WTC11 (cell line): ENCODE results near the gene KIF19. TPM values are rescaled to one million over a fixed set of nuclear protein-coding genes. Genes with fewer than 3 reads are reported as not detected.
A peak's percentile ranks its signal among the peaks of the same experiment; 100 is the strongest.

ENCODE experiments used
- ATAC-seq: fragments of 200-7000 bp; cut with Tn5 transposase; 2 replicates; pipeline ENCODE4 v1.10.0; 2021; ENCODE audit warnings: mild to moderate bottlenecking, moderate library complexity
- CTCF ChIA-PET: fragments of 300-600 bp; sonication (Branson Sonifier 250); formaldehyde crosslinking; loops from one replicate; lab custom pipeline; 2021; ENCODE audit warnings: antibody characterized with exemption; lab: Charles Lee
- POLR2A ChIA-PET: fragments of 350-600 bp; sonication (Branson Sonifier 250); formaldehyde crosslinking; loops from one replicate; lab custom pipeline; 2021; ENCODE audit warnings: antibody characterized with exemption; lab: Charles Lee
- DNase-seq: peaks from one replicate; pipeline ENCODE4 v3.0.0; 2021; ENCODE audit warnings: low spot score
- H3K27ac Mint-ChIP-seq: 2 replicates; pipeline ENCODE4 v1.8.0; 2021; ENCODE audit warnings: mixed read lengths
- H3K27me3 Mint-ChIP-seq: 2 replicates; pipeline ENCODE4 v1.8.0; 2021; ENCODE audit warnings: low read depth, mild to moderate bottlenecking, moderate library complexity, mixed read lengths
- H3K36me3 Mint-ChIP-seq: 2 replicates; pipeline ENCODE4 v1.8.0; 2021; ENCODE audit warnings: mixed read lengths
- H3K4me1 Mint-ChIP-seq: 2 replicates; pipeline ENCODE4 v1.8.0; 2022; ENCODE audit warnings: mixed read lengths
- H3K4me3 Mint-ChIP-seq: 2 replicates; pipeline ENCODE4 v1.8.0; 2021; ENCODE audit warnings: mild to moderate bottlenecking, moderate library complexity, mixed read lengths
- H3K9me3 Mint-ChIP-seq: 2 replicates; pipeline ENCODE4 v1.8.0; 2021; ENCODE audit warnings: mixed read lengths
- CREM ChIP-seq: sonication (generic); formaldehyde crosslinking; IDR thresholded peaks from 2 replicates; pipeline ENCODE4 v1.8.1; 2022; ENCODE audit warnings: mild to moderate bottlenecking, missing genetic modification reagents, moderate library complexity
- CTCF ChIP-seq: fragments of 200-600 bp; IDR thresholded peaks from 2 replicates; pipeline ENCODE4 v1.8.0; 2022; ENCODE audit warnings: antibody characterized with exemption
- ESRRA ChIP-seq: sonication (generic); formaldehyde crosslinking; IDR thresholded peaks from 2 replicates; pipeline ENCODE4 v1.8.1; 2022; ENCODE audit warnings: mild to moderate bottlenecking, missing genetic modification reagents, borderline replicate concordance
- FOXJ3 ChIP-seq: sonication (generic); formaldehyde crosslinking; IDR thresholded peaks from 2 replicates; pipeline ENCODE4 v1.9.0; 2021; ENCODE audit warnings: missing genetic modification reagents, mild to moderate bottlenecking, borderline replicate concordance
- MAX ChIP-seq: sonication (generic); formaldehyde crosslinking; IDR thresholded peaks from 2 replicates; pipeline ENCODE4 v1.8.0; 2022; ENCODE audit warnings: mild to moderate bottlenecking, missing genetic modification reagents
- MYBL2 ChIP-seq: sonication (generic); formaldehyde crosslinking; IDR thresholded peaks from 2 replicates; pipeline ENCODE4 v1.8.1; 2023; ENCODE audit warnings: mild to moderate bottlenecking, moderate library complexity, missing genetic modification reagents
- NFYB ChIP-seq: sonication (generic); formaldehyde crosslinking; conservative IDR thresholded peaks from 2 replicates; pipeline ENCODE4 v1.8.0; 2022; ENCODE audit warnings: low read depth, missing genetic modification reagents
- RORB ChIP-seq: fragments of 250-450 bp; sonication (Bioruptor Pico); IDR thresholded peaks from 2 replicates; pipeline ENCODE4 v1.9.0; 2021; ENCODE audit warnings: mild to moderate bottlenecking
- STAT6 ChIP-seq: sonication (generic); formaldehyde crosslinking; conservative IDR thresholded peaks from 2 replicates; pipeline ENCODE4 v1.8.1; 2023; ENCODE audit warnings: mild to moderate bottlenecking, low read depth, missing genetic modification reagents, moderate library complexity
- TEAD1 ChIP-seq: sonication (generic); formaldehyde crosslinking; IDR thresholded peaks from 2 replicates; pipeline ENCODE4 v1.8.0; 2022; ENCODE audit warnings: mild to moderate bottlenecking, missing genetic modification reagents
- ZNF138 ChIP-seq: sonication (generic); formaldehyde crosslinking; conservative IDR thresholded peaks from 2 replicates; pipeline ENCODE4 v1.8.1; 2022; ENCODE audit warnings: mild to moderate bottlenecking, moderate library complexity, missing genetic modification reagents
- ZNF416 ChIP-seq: fragments of 250-450 bp; sonication (Bioruptor Pico); IDR thresholded peaks from 2 replicates; pipeline ENCODE4 v1.9.0; 2021; ENCODE audit warnings: mild to moderate bottlenecking, inconsistent platforms
- total RNA-seq: library from RNA; stranded (reverse); gene quantifications from 3 replicates; pipeline ENCODE4 v1.2.3, GENCODE V29; 2021
- TF ChIP-seq, protein P1 (sequence below): sonication (generic); formaldehyde crosslinking; IDR thresholded peaks from 2 replicates; pipeline ENCODE4 v1.8.1; 2023; ENCODE audit warnings: mild to moderate bottlenecking, missing genetic modification reagents, moderate library complexity
- TF ChIP-seq, protein P2 (sequence below): sonication (generic); formaldehyde crosslinking; IDR thresholded peaks from 2 replicates; pipeline ENCODE4 v1.8.1; 2022; ENCODE audit warnings: low read depth, mild to moderate bottlenecking, moderate library complexity, missing genetic modification reagents, borderline replicate concordance
- TF ChIP-seq, protein P3 (sequence below): sonication (generic); formaldehyde crosslinking; IDR thresholded peaks from 2 replicates; pipeline ENCODE4 v1.8.0; 2022; ENCODE audit warnings: mild to moderate bottlenecking, missing genetic modification reagents
- TF ChIP-seq, protein P4 (sequence below): sonication (generic); formaldehyde crosslinking; IDR thresholded peaks from 2 replicates; pipeline ENCODE4 v1.8.0; 2023; ENCODE audit warnings: mild to moderate bottlenecking, missing genetic modification reagents
- TF ChIP-seq, protein P5 (sequence below): sonication (generic); formaldehyde crosslinking; IDR thresholded peaks from 2 replicates; pipeline ENCODE4 v1.8.1; 2023; ENCODE audit warnings: mild to moderate bottlenecking, missing genetic modification reagents, moderate library complexity
- TF ChIP-seq, protein P6 (sequence below): fragments of 250-450 bp; sonication (Bioruptor Pico); IDR thresholded peaks from 2 replicates; pipeline ENCODE4 v1.8.0; 2021; ENCODE audit warnings: mild to moderate bottlenecking
- TF ChIP-seq, protein P7 (sequence below): sonication (generic); formaldehyde crosslinking; IDR thresholded peaks from 2 replicates; pipeline ENCODE4 v1.8.1; 2023; ENCODE audit warnings: mild to moderate bottlenecking, moderate library complexity, missing genetic modification reagents

Gene KIF19
- total RNA-seq, 1 experiment from 2014 or later: 0.44 TPM

DNA sequence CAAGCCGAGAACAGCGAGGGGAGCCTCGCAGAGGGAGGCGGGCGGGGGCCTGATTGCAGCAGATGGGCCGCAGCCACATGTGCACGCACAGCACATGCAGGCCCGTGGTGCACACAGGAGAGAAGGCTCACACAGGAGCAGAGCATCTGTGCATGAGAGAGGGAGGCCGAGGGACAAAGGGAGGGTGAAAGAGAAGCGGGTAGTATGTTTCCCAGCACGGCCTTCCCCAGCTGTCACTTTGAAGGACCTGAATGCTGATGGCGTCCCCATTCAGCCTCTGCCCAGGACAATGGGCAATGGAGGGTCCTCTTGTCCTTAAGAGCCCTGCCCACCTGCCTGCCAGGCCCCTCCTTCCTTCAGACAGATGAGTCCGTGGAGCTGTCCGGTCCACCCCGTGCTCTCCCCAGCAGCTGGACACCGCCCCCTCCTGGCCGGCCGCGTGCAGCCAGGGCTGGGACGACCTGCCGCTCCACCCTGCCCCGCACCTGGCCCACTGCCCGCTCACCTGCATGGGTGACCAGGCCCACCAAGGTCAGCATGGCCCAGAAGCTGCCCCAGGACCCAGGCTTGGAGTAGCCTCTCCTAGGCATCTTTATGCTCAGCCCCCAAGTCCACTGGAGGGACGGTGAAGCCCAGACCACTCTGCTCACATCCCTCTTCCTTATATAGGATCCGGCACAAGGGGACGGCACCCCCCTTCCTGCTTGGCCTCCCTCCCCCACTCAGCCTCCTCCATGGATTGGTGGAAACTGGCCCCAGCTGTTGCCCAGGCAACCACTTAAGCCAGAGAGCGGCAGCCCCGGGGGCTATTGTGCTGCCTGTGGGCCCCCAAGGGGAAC, 35.4 kb downstream of the KIF19 start, which contains the start of gene BTBD17:
Gene BTBD17, minus strand, starts transcription at position 639 of the 839 bp plus-strand sequence. Its CDS starts 49 bp downstream, at position 590.
- Mint-ChIP-seq H3K27ac (no peak within 1 kb of the TSS; the same call in 1 of the 2 replicates), H3K27me3 (peaks cover 14% of the 10 kb centered on the region), H3K4me3 (peak within 1 kb of the TSS; percentile 59), H3K9me3 (0 out of 2 replicates have a peak, but pooled peaks cover 5% of the 10 kb centered on the region), H3K36me3 (no peaks in the 10 kb centered on the region), H3K4me1 (peaks cover 31% of the 10 kb centered on the region)
- DNase-seq (peak; percentile 87), ATAC-seq (peak; percentile 83)
- ChIA-PET CTCF (interaction anchor here (0.5 to 4.4 kb wide), 47 partner anchors 9 to 653 kb away, joined by 3 to 60 read pairs (median 4); partner anchors contain the start of genes CD300A and TTYH2), POLR2A (interaction anchor here (0.6 to 1.5 kb wide), 5 partner anchors 10 to 170 kb away, joined by 3 to 11 read pairs (median 4); no protein-coding TSS in a partner anchor)
- TF ChIP-seq, protein P1, sequence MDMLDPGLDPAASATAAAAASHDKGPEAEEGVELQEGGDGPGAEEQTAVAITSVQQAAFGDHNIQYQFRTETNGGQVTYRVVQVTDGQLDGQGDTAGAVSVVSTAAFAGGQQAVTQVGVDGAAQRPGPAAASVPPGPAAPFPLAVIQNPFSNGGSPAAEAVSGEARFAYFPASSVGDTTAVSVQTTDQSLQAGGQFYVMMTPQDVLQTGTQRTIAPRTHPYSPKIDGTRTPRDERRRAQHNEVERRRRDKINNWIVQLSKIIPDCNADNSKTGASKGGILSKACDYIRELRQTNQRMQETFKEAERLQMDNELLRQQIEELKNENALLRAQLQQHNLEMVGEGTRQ: 0 out of 2 replicates have a peak, but pooled peaks have one; percentile 4
- TF ChIP-seq MAX (CRISPR knock-in tag) (peak; percentile 24; the same call in 1 of the 2 replicates), FOXJ3 (CRISPR knock-in tag) (no peak), CREM (no peak), STAT6 (CRISPR knock-in tag) (no peak), ZNF138 (no peak), NFYB (CRISPR knock-in tag) (peak; percentile 35), ZNF416 (no peak), ESRRA (peak; percentile 79; the same call in 1 of the 2 replicates), RORB (CRISPR knock-in tag) (no peak), CTCF (peak; percentile 78), TEAD1 (CRISPR knock-in tag) (no peak), MYBL2 (CRISPR knock-in tag) (no peak)
- TF ChIP-seq, protein P2, sequence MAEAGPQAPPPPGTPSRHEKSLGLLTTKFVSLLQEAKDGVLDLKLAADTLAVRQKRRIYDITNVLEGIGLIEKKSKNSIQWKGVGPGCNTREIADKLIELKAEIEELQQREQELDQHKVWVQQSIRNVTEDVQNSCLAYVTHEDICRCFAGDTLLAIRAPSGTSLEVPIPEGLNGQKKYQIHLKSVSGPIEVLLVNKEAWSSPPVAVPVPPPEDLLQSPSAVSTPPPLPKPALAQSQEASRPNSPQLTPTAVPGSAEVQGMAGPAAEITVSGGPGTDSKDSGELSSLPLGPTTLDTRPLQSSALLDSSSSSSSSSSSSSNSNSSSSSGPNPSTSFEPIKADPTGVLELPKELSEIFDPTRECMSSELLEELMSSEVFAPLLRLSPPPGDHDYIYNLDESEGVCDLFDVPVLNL (CRISPR knock-in tag): no peak
- TF ChIP-seq, protein P3, sequence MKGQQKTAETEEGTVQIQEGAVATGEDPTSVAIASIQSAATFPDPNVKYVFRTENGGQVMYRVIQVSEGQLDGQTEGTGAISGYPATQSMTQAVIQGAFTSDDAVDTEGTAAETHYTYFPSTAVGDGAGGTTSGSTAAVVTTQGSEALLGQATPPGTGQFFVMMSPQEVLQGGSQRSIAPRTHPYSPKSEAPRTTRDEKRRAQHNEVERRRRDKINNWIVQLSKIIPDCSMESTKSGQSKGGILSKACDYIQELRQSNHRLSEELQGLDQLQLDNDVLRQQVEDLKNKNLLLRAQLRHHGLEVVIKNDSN (CRISPR knock-in tag): no peak
- TF ChIP-seq, protein P4, sequence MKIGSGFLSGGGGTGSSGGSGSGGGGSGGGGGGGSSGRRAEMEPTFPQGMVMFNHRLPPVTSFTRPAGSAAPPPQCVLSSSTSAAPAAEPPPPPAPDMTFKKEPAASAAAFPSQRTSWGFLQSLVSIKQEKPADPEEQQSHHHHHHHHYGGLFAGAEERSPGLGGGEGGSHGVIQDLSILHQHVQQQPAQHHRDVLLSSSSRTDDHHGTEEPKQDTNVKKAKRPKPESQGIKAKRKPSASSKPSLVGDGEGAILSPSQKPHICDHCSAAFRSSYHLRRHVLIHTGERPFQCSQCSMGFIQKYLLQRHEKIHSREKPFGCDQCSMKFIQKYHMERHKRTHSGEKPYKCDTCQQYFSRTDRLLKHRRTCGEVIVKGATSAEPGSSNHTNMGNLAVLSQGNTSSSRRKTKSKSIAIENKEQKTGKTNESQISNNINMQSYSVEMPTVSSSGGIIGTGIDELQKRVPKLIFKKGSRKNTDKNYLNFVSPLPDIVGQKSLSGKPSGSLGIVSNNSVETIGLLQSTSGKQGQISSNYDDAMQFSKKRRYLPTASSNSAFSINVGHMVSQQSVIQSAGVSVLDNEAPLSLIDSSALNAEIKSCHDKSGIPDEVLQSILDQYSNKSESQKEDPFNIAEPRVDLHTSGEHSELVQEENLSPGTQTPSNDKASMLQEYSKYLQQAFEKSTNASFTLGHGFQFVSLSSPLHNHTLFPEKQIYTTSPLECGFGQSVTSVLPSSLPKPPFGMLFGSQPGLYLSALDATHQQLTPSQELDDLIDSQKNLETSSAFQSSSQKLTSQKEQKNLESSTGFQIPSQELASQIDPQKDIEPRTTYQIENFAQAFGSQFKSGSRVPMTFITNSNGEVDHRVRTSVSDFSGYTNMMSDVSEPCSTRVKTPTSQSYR (CRISPR knock-in tag): peak; percentile 75; the same call in 1 of the 2 replicates
- TF ChIP-seq, protein P5, sequence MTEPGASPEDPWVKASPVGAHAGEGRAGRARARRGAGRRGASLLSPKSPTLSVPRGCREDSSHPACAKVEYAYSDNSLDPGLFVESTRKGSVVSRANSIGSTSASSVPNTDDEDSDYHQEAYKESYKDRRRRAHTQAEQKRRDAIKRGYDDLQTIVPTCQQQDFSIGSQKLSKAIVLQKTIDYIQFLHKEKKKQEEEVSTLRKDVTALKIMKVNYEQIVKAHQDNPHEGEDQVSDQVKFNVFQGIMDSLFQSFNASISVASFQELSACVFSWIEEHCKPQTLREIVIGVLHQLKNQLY (CRISPR knock-in tag): no peak
- TF ChIP-seq, protein P6, sequence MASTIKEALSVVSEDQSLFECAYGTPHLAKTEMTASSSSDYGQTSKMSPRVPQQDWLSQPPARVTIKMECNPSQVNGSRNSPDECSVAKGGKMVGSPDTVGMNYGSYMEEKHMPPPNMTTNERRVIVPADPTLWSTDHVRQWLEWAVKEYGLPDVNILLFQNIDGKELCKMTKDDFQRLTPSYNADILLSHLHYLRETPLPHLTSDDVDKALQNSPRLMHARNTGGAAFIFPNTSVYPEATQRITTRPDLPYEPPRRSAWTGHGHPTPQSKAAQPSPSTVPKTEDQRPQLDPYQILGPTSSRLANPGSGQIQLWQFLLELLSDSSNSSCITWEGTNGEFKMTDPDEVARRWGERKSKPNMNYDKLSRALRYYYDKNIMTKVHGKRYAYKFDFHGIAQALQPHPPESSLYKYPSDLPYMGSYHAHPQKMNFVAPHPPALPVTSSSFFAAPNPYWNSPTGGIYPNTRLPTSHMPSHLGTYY: no peak
- TF ChIP-seq, protein P7, sequence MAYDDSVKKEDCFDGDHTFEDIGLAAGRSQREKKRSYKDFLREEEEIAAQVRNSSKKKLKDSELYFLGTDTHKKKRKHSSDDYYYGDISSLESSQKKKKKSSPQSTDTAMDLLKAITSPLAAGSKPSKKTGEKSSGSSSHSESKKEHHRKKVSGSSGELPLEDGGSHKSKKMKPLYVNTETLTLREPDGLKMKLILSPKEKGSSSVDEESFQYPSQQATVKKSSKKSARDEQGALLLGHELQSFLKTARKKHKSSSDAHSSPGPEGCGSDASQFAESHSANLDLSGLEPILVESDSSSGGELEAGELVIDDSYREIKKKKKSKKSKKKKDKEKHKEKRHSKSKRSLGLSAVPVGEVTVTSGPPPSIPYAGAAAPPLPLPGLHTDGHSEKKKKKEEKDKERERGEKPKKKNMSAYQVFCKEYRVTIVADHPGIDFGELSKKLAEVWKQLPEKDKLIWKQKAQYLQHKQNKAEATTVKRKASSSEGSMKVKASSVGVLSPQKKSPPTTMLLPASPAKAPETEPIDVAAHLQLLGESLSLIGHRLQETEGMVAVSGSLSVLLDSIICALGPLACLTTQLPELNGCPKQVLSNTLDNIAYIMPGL (CRISPR knock-in tag): 0 out of 2 replicates have a peak, but pooled peaks have one; percentile 49
